Spleen (tissue), 11 donors: ENCODE data around the gene HSPA1B. TPM values are rescaled to one million over a fixed set of nuclear protein-coding genes. Genes with fewer than 3 reads are reported as not detected.

Experiments
- DNase-seq: peaks from one replicate; pipeline ENCODE4 v3.0.0-alpha.2; 2020
- H3K27ac ChIP-seq, 8 donors: fragments of 200-600 bp; sonication (generic) in 7 of 8; 1 replicate in 4 of 8; 2 replicates in 4 of 8; pipeline versions ENCODE4 v1.5.0 to v1.8.0; 2016 to 2021; ENCODE audit warnings: inconsistent platforms in 4 of 8, mild to moderate bottlenecking in 4 of 8, moderate library complexity in 1 of 8
- H3K27me3 ChIP-seq, 7 donors: fragments of 200-600 bp; sonication (generic) in 6 of 7; replicated peaks in 1 of 7; 1 replicate in 4 of 7; 2 replicates in 3 of 7; pipeline versions ENCODE4 v1.5.0 to v1.8.0; 2016 to 2021; ENCODE audit warnings: inconsistent platforms in 3 of 7, mild to moderate bottlenecking in 1 of 7
- H3K36me3 ChIP-seq, 6 donors: fragments of 200-600 bp; sonication (generic) in 5 of 6; 1 replicate in 4 of 6; 2 replicates in 2 of 6; pipeline versions ENCODE4 v1.5.0 to v1.8.0; 2016 to 2021; ENCODE audit warnings: inconsistent platforms in 2 of 6
- H3K4me1 ChIP-seq, 6 donors: fragments of 200-600 bp; sonication (generic) in 5 of 6; 1 replicate in 3 of 6; 2 replicates in 3 of 6; pipeline versions ENCODE4 v1.5.0 to v1.8.0; 2016 to 2021; ENCODE audit warnings: inconsistent platforms in 3 of 6
- H3K4me3 ChIP-seq, 8 donors: fragments of 200-600 bp; sonication (generic) in 7 of 8; 1 replicate in 4 of 8; 2 replicates in 4 of 8; pipeline versions ENCODE4 v1.5.0 to v1.8.0; 2016 to 2021; ENCODE audit warnings: inconsistent platforms in 4 of 8, mild to moderate bottlenecking in 4 of 8, moderate library complexity in 2 of 8
- H3K9me3 ChIP-seq, 8 donors: fragments of 200-600 bp; sonication (generic) in 7 of 8; 1 replicate in 4 of 8; 2 replicates in 4 of 8; pipeline versions ENCODE4 v1.5.0 to v1.8.0; 2016 to 2021; ENCODE audit warnings: inconsistent platforms in 4 of 8
- CTCF ChIP-seq, 11 experiments: fragments of 200-600 bp in 7 of 11; fragments of 450-650 bp in 4 of 11; sonication (generic) in 4 of 11; IDR thresholded peaks in 8 of 11; conservative IDR thresholded peaks in 3 of 11; 1 replicate in 7 of 11; 2 replicates in 4 of 11; pipeline versions ENCODE4 v1.4.0 to v1.8.0; 2016 to 2021; ENCODE audit warnings: antibody characterized with exemption in 11 of 11, inconsistent platforms in 4 of 11, mild to moderate bottlenecking in 1 of 11
- POLR2A ChIP-seq, 3 donors: fragments of 450-650 bp; IDR thresholded peaks; one replicate each; pipeline ENCODE4 v1.5.1; 2017; ENCODE audit warnings: antibody characterized with exemption in 3 of 3, mild to moderate bottlenecking in 1 of 3
- POLR2AphosphoS5 ChIP-seq, 3 donors: sonication (generic); formaldehyde crosslinking; IDR thresholded peaks; one replicate each; pipeline ENCODE4 v1.5.1; 2017; ENCODE audit warnings: antibody characterized with exemption in 3 of 3
- WGBS, 5 donors: extraction: QIAGEN DNeasy Blood & Tissue Kit in 3 of 5; methylation state at CpG; one replicate each; pipeline versions ENCODE4 v1.1.5 to v1.1.7; 2013 to 2018; 5-methylcytosine and 5-hydroxymethylcytosine counted together
- intact Hi-C: fragments of 100-400 bp; cut with DNase I; formaldehyde crosslinking; loops from one replicate; pipeline ENCODE4 v1.15.0; 2023; ENCODE audit warnings: low total_unique reads
- polyA plus RNA-seq, 3 donors: library from polyadenylated mRNA; stranded (reverse); fragments of 200-250 nt; gene quantifications; one replicate each; pipeline ENCODE4 v1.2.1, GENCODE V29; 2013
- total RNA-seq, 7 donors: library from RNA; depleted of rRNA in 3 of 7; stranded (reverse); fragments of >200 nt in 3 of 7; fragmentation: NEBNext Ultra II Directional in 4 of 7; extraction: Animal tissue kit (Norgen Biotek cat#: 25700) in 4 of 7; gene quantifications; one replicate each; pipeline versions ENCODE4 v1.1.0 to v1.2.1, GENCODE V29; 2016 to 2021
- donor health status: healthy with polysubstance abuse.
- donor health status: DM: no; HTN: no; CAD: no; lungs with moderate emphysema.
- donor health status: DM: no; HTN: no; CAD: no.
- donor health status: Bipolar disorder and iron deficiency.
- donor health status: healthy.
- donor health status: DM: no; HTN: no; CAD: no.
- donor health status: DM: yes; HTN: yes; CAD: no.

Gene HSPA1B
- total and polyA plus RNA-seq, 10 donors: 7.4 to 372 (median 43.9) TPM

- WGBS, 5 donors: 81 to 86% (median 83%) methylated on average over 7 to 8 of the region's 8 CpGs
- no peak overlapping the region for H3K27ac ChIP-seq
- intact Hi-C loops: no loop called here
- no peak for DNase-seq
- no peak for TF ChIP-seq CTCF (IDR thresholded peaks at IDR 0.05 in 8 of 11, conservative IDR thresholded peaks at IDR 0.05 in 3 of 11)
- TF ChIP-seq POLR2A (IDR thresholded peaks at IDR 0.05): no peak
- TF ChIP-seq POLR2AphosphoS5 (IDR thresholded peaks at IDR 0.05): no peak
- no peaks in the 10 kb centered on the region for H3K27me3 ChIP-seq
- H3K4me3 ChIP-seq: no peak overlapping the region
- peaks cover 0 to 21% (median 3%) of the 10 kb centered on the region in 6 donors for H3K4me1 ChIP-seq
- H3K36me3 ChIP-seq: no peaks in the 10 kb centered on the region
- no peaks in the 10 kb centered on the region for H3K9me3 ChIP-seq
Measured at GRCh38 chr6:31869343-31869742, 41.8 kb downstream of the HSPA1B start.

GRCh38 chr6:31870385-31870921 is 42.9 kb downstream of the HSPA1B start:
- H3K4me1 ChIP-seq: peaks cover 0 to 16% (median 0%) of the 10 kb centered on the region in 6 donors
- H3K27me3 ChIP-seq: no peaks in the 10 kb centered on the region
- TF ChIP-seq CTCF (IDR thresholded peaks at IDR 0.05 in 8 of 11, conservative IDR thresholded peaks at IDR 0.05 in 3 of 11) (no peak), POLR2AphosphoS5 (IDR thresholded peaks at IDR 0.05) (peak in 2 of 3 donors; percentile 59 to 69)
- H3K36me3 ChIP-seq: no peaks in the 10 kb centered on the region
- H3K9me3 ChIP-seq: no peaks in the 10 kb centered on the region
- H3K27ac ChIP-seq: peak overlapping the region in 3 of 8 donors; percentile 17 to 57 (median 44)
- intact Hi-C loops: no loop called here
- no peak for DNase-seq
- WGBS, 5 donors: 46 to 77% (median 65%) methylated on average over 12 to 16 of the region's 16 CpGs
- H3K4me3 ChIP-seq: no peak overlapping the region

GRCh38 chr6:31871046-31871659 is 43.6 kb downstream of the HSPA1B start:
- H3K27me3 ChIP-seq: no peaks in the 10 kb centered on the region
- intact Hi-C loops: no loop called here
- H3K36me3 ChIP-seq: no peaks in the 10 kb centered on the region
- no peak for DNase-seq
- 64 to 71% (median 69%) methylated on average over 9 of the region's 9 CpGs for WGBS, 5 donors
- no peak overlapping the region for H3K4me3 ChIP-seq
- TF ChIP-seq CTCF (IDR thresholded peaks at IDR 0.05 in 8 of 11, conservative IDR thresholded peaks at IDR 0.05 in 3 of 11): no peak
- no peak for TF ChIP-seq POLR2AphosphoS5 (IDR thresholded peaks at IDR 0.05)
- TF ChIP-seq POLR2A (IDR thresholded peaks at IDR 0.05): no peak
- peaks cover 0 to 20% (median 0%) of the 10 kb centered on the region in 6 donors for H3K4me1 ChIP-seq
- H3K27ac ChIP-seq: peak overlapping the region in 3 of 8 donors; percentile 17 to 57 (median 44)
- no peaks in the 10 kb centered on the region for H3K9me3 ChIP-seq

GRCh38 chr6:31874084-31874670 is 46.6 kb downstream of the HSPA1B start:
- 48 to 63% (median 50%) methylated on average over 4 of the region's 4 CpGs for WGBS, 5 donors
- Histone ChIP-seq H3K4me1 (peaks cover 0 to 40% (median 6%) of the 10 kb centered on the region in 6 donors), H3K4me3 (no peak overlapping the region), H3K36me3 (peaks cover 0 to 1% (median 0%) of the 10 kb centered on the region in 6 donors), H3K9me3 (no peaks in the 10 kb centered on the region), H3K27me3 (no peaks in the 10 kb centered on the region), H3K27ac (no peak overlapping the region)
- DNase-seq: no peak
- TF ChIP-seq POLR2A (IDR thresholded peaks at IDR 0.05) (no peak), POLR2AphosphoS5 (IDR thresholded peaks at IDR 0.05) (no peak), CTCF (IDR thresholded peaks at IDR 0.05 in 8 of 11, conservative IDR thresholded peaks at IDR 0.05 in 3 of 11) (no peak)
- intact Hi-C loops: no loop called here
